KMS-11 (cell line): ENCODE measurements around the gene PPP1R14B.

ENCODE experiments used
- H2AFZ ChIP-seq: fragments of 200-600 bp; sonication (generic); 2 replicates; pipeline ENCODE4 v1.6.1; 2016; ENCODE audit warnings: antibody characterized with exemption, mixed run types, low read depth
- H3K27ac ChIP-seq: fragments of 200-600 bp; sonication (generic); 2 replicates; pipeline ENCODE4 v1.6.1; 2016; ENCODE audit warnings: mild to moderate bottlenecking, mixed run types
- H3K27me3 ChIP-seq: fragments of 200-600 bp; sonication (generic); 2 replicates; pipeline ENCODE4 v1.6.1; 2017; ENCODE audit warnings: mild to moderate bottlenecking, low read depth, mixed run types, moderate library complexity; ENCODE audit not compliant: insufficient read depth
- H3K36me3 ChIP-seq: fragments of 200-600 bp; sonication (generic); 2 replicates; pipeline ENCODE4 v1.6.1; 2017; ENCODE audit warnings: mild to moderate bottlenecking, mixed run types; ENCODE audit not compliant: insufficient read depth
- H3K4me1 ChIP-seq: fragments of 200-600 bp; sonication (generic); 2 replicates; pipeline ENCODE4 v1.6.1; 2016; ENCODE audit warnings: mild to moderate bottlenecking, low read depth, mixed run types; ENCODE audit not compliant: poor library complexity, severe bottlenecking
- H3K4me2 ChIP-seq: fragments of 200-600 bp; sonication (generic); 2 replicates; pipeline ENCODE4 v1.7.0; 2016; ENCODE audit warnings: mild to moderate bottlenecking, mixed run types
- H3K4me3 ChIP-seq: fragments of 200-600 bp; sonication (generic); IDR thresholded peaks from 2 replicates; pipeline ENCODE4 v1.6.1; 2017; ENCODE audit warnings: low read depth, low read length, mixed read lengths; ENCODE audit not compliant: insufficient read depth
- H3K79me2 ChIP-seq: fragments of 200-600 bp; sonication (generic); 2 replicates; pipeline ENCODE4 v1.6.1; 2016; ENCODE audit warnings: low read depth, mixed run types; ENCODE audit not compliant: insufficient read depth
- H3K9ac ChIP-seq: fragments of 200-600 bp; sonication (generic); 2 replicates; pipeline ENCODE4 v1.6.1; 2016; ENCODE audit warnings: mild to moderate bottlenecking, mixed run types
- H4K20me1 ChIP-seq: fragments of 200-600 bp; sonication (generic); 2 replicates; pipeline ENCODE4 v1.6.1; 2016; ENCODE audit warnings: mild to moderate bottlenecking, mixed run types; ENCODE audit not compliant: insufficient read depth
- TF ChIP-seq, protein P1 (sequence below): fragments of 200-600 bp; sonication (generic); conservative IDR thresholded peaks from 2 replicates; pipeline ENCODE4 v1.6.1; 2017; ENCODE audit warnings: low read depth, mild to moderate bottlenecking, antibody characterized with exemption, low read length, moderate library complexity, mixed read lengths

Gene PPP1R14B

DNA sequence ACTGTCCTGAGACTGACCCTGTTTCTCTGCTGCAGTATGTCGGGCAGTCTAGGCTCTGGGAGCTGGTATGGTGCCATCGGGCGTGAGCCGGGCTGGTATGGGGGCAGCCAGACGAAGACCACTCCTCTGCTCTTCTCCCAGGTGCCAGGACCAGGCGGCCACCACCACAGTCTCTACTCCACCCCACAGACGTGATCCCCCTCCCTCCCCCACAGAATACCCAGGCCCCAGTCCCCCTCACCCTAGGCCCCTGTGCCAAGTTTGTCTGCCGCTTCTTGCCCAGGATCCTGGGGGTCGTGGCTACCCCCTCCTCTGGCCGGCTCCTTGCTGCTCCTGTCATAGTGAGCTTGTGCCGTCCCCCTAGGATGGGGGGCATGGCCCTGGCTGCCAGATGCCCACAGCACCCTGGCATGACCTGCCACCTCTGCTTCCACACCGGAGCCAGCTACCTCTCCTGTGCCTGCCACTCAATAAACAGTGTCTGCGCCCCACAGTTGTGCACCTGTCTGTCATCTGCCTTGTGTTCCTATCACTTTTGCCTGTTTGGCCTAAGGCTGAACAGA, 42.3 kb upstream of the PPP1R14B start:
- H3K4me3 ChIP-seq: no peak overlapping the region
- no peaks in the 10 kb centered on the region for H3K36me3 ChIP-seq
- H3K4me1 ChIP-seq: peaks cover 11% of the 10 kb centered on the region
- TF ChIP-seq, protein P1, sequence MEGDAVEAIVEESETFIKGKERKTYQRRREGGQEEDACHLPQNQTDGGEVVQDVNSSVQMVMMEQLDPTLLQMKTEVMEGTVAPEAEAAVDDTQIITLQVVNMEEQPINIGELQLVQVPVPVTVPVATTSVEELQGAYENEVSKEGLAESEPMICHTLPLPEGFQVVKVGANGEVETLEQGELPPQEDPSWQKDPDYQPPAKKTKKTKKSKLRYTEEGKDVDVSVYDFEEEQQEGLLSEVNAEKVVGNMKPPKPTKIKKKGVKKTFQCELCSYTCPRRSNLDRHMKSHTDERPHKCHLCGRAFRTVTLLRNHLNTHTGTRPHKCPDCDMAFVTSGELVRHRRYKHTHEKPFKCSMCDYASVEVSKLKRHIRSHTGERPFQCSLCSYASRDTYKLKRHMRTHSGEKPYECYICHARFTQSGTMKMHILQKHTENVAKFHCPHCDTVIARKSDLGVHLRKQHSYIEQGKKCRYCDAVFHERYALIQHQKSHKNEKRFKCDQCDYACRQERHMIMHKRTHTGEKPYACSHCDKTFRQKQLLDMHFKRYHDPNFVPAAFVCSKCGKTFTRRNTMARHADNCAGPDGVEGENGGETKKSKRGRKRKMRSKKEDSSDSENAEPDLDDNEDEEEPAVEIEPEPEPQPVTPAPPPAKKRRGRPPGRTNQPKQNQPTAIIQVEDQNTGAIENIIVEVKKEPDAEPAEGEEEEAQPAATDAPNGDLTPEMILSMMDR: no peak
- H3K27me3 ChIP-seq: no peaks in the 10 kb centered on the region; the same call in 1 of the 2 replicates
- H3K9ac ChIP-seq: no peak overlapping the region
- H2AFZ ChIP-seq: no peak overlapping the region
- peaks cover 2% of the 10 kb centered on the region; the same call in 1 of the 2 replicates for H3K79me2 ChIP-seq
- H3K27ac ChIP-seq: no peak overlapping the region
- no peaks in the 10 kb centered on the region for H4K20me1 ChIP-seq
- H3K4me2 ChIP-seq: no peak overlapping the region

DNA sequence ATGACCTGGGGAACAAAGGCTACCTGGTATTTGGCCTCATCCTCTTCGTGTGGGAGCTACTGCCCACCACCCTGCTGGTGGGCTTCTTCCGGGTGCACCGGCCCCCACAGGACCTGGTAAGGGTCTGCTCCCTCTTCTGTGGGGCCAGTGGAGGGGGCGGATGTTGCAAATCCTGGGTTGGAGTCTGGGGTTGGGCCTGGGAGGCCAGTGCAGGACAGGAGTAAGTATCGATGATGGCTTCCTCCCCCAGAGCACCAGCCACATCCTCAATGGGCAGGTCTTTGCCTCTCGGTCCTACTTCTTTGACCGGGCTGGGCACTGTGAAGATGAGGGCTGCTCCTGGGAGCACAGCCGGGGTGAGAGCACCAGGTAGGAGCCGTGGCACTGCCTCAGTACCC, 41.6 kb upstream of the PPP1R14B start:
- H4K20me1 ChIP-seq: no peaks in the 10 kb centered on the region
- H3K9ac ChIP-seq: no peak overlapping the region
- H3K4me3 ChIP-seq: no peak overlapping the region
- TF ChIP-seq, protein P1: no peak
- peaks cover 9% of the 10 kb centered on the region for H3K79me2 ChIP-seq
- no peaks in the 10 kb centered on the region; the same call in 1 of the 2 replicates for H3K27me3 ChIP-seq
- no peak overlapping the region for H2AFZ ChIP-seq
- H3K4me2 ChIP-seq: no peak overlapping the region
- H3K4me1 ChIP-seq: peaks cover 18% of the 10 kb centered on the region
- no peak overlapping the region for H3K27ac ChIP-seq
- no peaks in the 10 kb centered on the region for H3K36me3 ChIP-seq

DNA sequence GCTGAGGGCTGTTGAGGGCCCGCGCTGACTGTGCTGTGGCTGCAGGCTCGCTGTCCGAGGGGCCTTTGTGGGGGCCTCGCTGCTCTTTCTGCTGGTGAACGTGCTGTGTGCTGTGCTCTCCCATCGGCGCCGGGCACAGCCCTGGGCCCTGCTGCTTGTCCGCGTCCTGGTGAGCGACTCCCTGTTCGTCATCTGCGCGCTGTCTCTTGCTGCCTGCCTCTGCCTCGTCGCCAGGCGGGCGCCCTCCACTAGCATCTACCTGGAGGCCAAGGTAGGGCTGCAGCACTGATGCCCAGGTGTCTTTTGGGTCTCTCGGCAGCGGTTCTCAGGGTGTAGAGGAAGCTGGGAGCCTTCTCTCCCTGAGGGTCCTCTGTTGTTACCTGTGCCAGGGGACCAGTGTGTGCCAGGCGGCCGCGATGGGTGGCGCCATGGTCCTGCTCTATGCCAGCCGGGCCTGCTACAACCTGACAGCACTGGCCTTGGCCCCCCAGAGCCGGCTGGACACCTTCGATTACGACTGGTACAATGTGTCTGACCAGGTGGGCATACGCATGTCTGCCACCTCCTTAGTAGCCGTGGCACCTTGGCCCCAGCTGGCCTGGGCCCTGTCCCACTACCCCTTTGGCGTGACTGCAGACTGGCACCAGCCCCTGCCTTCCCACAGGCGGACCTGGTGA, 41.1 kb upstream of the PPP1R14B start:
- Histone ChIP-seq H3K27me3 (no peaks in the 10 kb centered on the region; the same call in 1 of the 2 replicates), H3K4me3 (no peak overlapping the region), H2AFZ (no peak overlapping the region), H3K36me3 (no peaks in the 10 kb centered on the region), H3K4me2 (no peak overlapping the region), H4K20me1 (no peaks in the 10 kb centered on the region), H3K9ac (no peak overlapping the region), H3K79me2 (peaks cover 14% of the 10 kb centered on the region), H3K27ac (no peak overlapping the region), H3K4me1 (peaks cover 24% of the 10 kb centered on the region)
- TF ChIP-seq, protein P1: no peak

DNA sequence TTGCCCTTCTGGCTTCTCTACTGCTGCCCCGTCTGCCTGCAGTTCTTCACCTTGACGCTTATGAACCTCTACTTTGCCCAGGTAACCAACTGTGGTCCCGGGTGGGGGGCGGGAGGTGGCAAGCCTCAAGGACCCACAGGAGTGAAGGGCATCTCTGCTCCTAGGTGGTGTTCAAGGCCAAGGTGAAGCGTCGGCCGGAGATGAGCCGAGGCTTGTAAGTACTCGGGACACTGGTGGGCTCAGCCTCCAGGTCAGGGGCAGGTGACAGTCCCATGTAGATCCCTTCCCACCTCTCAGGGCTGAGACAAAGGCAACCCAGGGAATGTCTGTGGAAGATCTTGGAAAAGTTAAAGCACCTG, 40.0 kb upstream of the PPP1R14B start:
- no peaks in the 10 kb centered on the region for H3K36me3 ChIP-seq
- H2AFZ ChIP-seq: no peak overlapping the region
- TF ChIP-seq, protein P1: no peak
- no peaks in the 10 kb centered on the region for H4K20me1 ChIP-seq
- no peak overlapping the region for H3K9ac ChIP-seq
- no peak overlapping the region for H3K27ac ChIP-seq
- peak overlapping the region; percentile 88; the same call in 1 of the 2 replicates for H3K4me2 ChIP-seq
- H3K4me1 ChIP-seq: peaks cover 28% of the 10 kb centered on the region
- no peak overlapping the region for H3K4me3 ChIP-seq
- peaks cover 14% of the 10 kb centered on the region for H3K79me2 ChIP-seq
- no peaks in the 10 kb centered on the region for H3K27me3 ChIP-seq
